Transverse colon (tissue), 4 donors: ENCODE measurements around the gene LMF2.

Experiments used
- EP300 ChIP-seq: sonication (generic); formaldehyde crosslinking; IDR thresholded peaks from one replicate; pipeline ENCODE4 v1.6.1; 2017; ENCODE audit warnings: antibody characterized with exemption, low read depth
- POLR2A ChIP-seq: fragments of 450-650 bp; IDR thresholded peaks from one replicate; pipeline ENCODE4 v1.6.1; 2016; ENCODE audit warnings: antibody characterized with exemption, mild to moderate bottlenecking, moderate library complexity
- POLR2AphosphoS5 ChIP-seq, 3 donors: sonication (generic); formaldehyde crosslinking; IDR thresholded peaks; one replicate each; pipeline ENCODE4 v1.6.1; 2016; ENCODE audit warnings: antibody characterized with exemption in 3 of 3
- TF ChIP-seq, protein P1 (sequence below), 5 experiments: fragments of 200-600 bp in 3 of 5; fragments of 450-650 bp in 2 of 5; sonication (generic) in 3 of 5; IDR thresholded peaks; 1 replicate in 2 of 5; 2 replicates in 3 of 5; pipeline ENCODE4 v1.5.1; 2016 to 2017; ENCODE audit warnings: antibody characterized with exemption in 5 of 5, inconsistent platforms in 3 of 5, mild to moderate bottlenecking in 2 of 5, moderate library complexity in 1 of 5

DNA sequence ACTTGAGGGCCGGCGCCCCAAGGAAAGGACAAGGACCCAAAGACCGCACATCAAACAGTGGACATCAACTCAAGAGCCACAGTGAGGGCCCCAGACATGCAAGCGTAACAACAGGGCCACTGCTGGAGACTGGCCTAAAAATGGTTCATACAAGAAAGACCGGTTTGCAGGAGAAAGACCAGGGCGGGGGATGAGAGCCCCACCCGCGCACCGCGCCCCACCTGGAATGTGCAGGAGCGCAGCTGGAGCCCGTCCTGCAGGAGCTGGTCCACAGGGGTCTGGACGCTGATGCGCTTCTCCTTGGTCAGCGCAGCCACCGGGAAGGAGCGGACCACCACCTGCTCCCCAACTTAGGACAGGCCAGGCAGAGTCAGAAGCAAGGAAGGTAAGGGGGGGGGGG, 46.6 kb downstream of the LMF2 start:
- no peak for TF ChIP-seq POLR2AphosphoS5 (IDR thresholded peaks at IDR 0.05)
- TF ChIP-seq, protein P1, sequence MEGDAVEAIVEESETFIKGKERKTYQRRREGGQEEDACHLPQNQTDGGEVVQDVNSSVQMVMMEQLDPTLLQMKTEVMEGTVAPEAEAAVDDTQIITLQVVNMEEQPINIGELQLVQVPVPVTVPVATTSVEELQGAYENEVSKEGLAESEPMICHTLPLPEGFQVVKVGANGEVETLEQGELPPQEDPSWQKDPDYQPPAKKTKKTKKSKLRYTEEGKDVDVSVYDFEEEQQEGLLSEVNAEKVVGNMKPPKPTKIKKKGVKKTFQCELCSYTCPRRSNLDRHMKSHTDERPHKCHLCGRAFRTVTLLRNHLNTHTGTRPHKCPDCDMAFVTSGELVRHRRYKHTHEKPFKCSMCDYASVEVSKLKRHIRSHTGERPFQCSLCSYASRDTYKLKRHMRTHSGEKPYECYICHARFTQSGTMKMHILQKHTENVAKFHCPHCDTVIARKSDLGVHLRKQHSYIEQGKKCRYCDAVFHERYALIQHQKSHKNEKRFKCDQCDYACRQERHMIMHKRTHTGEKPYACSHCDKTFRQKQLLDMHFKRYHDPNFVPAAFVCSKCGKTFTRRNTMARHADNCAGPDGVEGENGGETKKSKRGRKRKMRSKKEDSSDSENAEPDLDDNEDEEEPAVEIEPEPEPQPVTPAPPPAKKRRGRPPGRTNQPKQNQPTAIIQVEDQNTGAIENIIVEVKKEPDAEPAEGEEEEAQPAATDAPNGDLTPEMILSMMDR (IDR thresholded peaks at IDR 0.05), result no peak
- TF ChIP-seq EP300, result no peak
- no peak for TF ChIP-seq POLR2A
